Gastroesophageal sphincter (tissue), 3 donors: ENCODE measurements around the gene MAPK8IP3.

ENCODE experiments used
- CTCF ChIP-seq, 4 experiments: fragments of 200-600 bp in 2 of 4; fragments of 450-650 bp in 2 of 4; sonication (generic) in 1 of 4; IDR thresholded peaks; one replicate each; pipeline ENCODE4 v1.5.1; 2017 to 2019; ENCODE audit warnings: antibody characterized with exemption in 4 of 4, mild to moderate bottlenecking in 2 of 4, moderate library complexity in 2 of 4
- POLR2A ChIP-seq, 2 donors: fragments of 450-650 bp; IDR thresholded peaks; one replicate each; pipeline ENCODE4 v1.6.1; 2017; ENCODE audit warnings: antibody characterized with exemption in 2 of 2, mild to moderate bottlenecking in 2 of 2, moderate library complexity in 1 of 2
- POLR2AphosphoS5 ChIP-seq: sonication (generic); formaldehyde crosslinking; IDR thresholded peaks from one replicate; pipeline ENCODE4 v1.6.1; 2017; ENCODE audit warnings: antibody characterized with exemption

- TF ChIP-seq CTCF (IDR thresholded peaks at IDR 0.05) (no peak), POLR2A (IDR thresholded peaks at IDR 0.05) (no peak), POLR2AphosphoS5 (no peak)
Measured at GRCh38 chr16:1819611-1820010, 113.6 kb downstream of the MAPK8IP3 start.
